A673 (cell line): ENCODE data around the gene PSTPIP1. TPM values are rescaled to one million over a fixed set of nuclear protein-coding genes. Genes with fewer than 3 reads are reported as not detected.

ENCODE experiments used
- BruUV-seq: library from RNA; stranded (reverse); fragments of 400-500 nt; replicated peaks from 2 replicates; lab custom pipeline; 2021; lab: Mats Ljungman, UMichigan
- CTCF ChIA-PET: fragments of 300-600 bp; sonication (Branson Sonifier 250); formaldehyde crosslinking; loops from one replicate; lab custom pipeline; 2022; ENCODE audit warnings: antibody characterized with exemption; lab: Charles Lee
- POLR2A ChIA-PET: fragments of 300-600 bp; sonication (Branson Sonifier 250); formaldehyde crosslinking; loops from one replicate; lab custom pipeline; 2022; ENCODE audit warnings: antibody characterized with exemption; ENCODE audit not compliant: low non-redundant PET; lab: Charles Lee
- DNase-seq: peaks from one replicate; pipeline ENCODE4 v3.0.0-alpha.2; 2015; ENCODE audit warnings: low spot score
- H3K27ac ChIP-seq: fragments of 200-600 bp; sonication (generic); 2 replicates; pipeline ENCODE4 v1.5.1; 2016; ENCODE audit warnings: mixed run types, low read depth, mild to moderate bottlenecking, mixed read lengths, antibody characterized with exemption, low read length; ENCODE audit not compliant: poor library complexity, severe bottlenecking
- H3K27me3 ChIP-seq: fragments of 200-600 bp; sonication (generic); replicated peaks from 2 replicates; pipeline ENCODE4 v1.6.1; 2017; ENCODE audit warnings: mixed run types, low read depth, mild to moderate bottlenecking, mixed read lengths, antibody characterized with exemption, low read length; ENCODE audit not compliant: insufficient read depth, poor library complexity
- H3K36me3 ChIP-seq: fragments of 200-600 bp; sonication (generic); 2 replicates; pipeline ENCODE4 v1.6.1; 2016; ENCODE audit warnings: mixed run types, mild to moderate bottlenecking, mixed read lengths, antibody characterized with exemption, low read length; ENCODE audit not compliant: insufficient read depth, poor library complexity, severe bottlenecking
- H3K4me1 ChIP-seq: fragments of 200-600 bp; sonication (generic); 2 replicates; pipeline ENCODE4 v1.6.1; 2017; ENCODE audit warnings: mixed run types, mild to moderate bottlenecking, mixed read lengths, antibody characterized with exemption, low read length; ENCODE audit not compliant: insufficient read depth, poor library complexity, severe bottlenecking
- H3K4me3 ChIP-seq: fragments of 200-600 bp; sonication (generic); 2 replicates; pipeline ENCODE4 v1.5.1; 2016; ENCODE audit warnings: low read depth, mixed run types, mild to moderate bottlenecking, mixed read lengths, low read length; ENCODE audit not compliant: poor library complexity, severe bottlenecking
- H3K9me3 ChIP-seq: fragments of 200-600 bp; sonication (generic); 2 replicates; pipeline ENCODE4 v1.6.1; 2016; ENCODE audit warnings: mixed run types, low read depth, mild to moderate bottlenecking, mixed read lengths, antibody characterized with exemption, low read length; ENCODE audit not compliant: poor library complexity, severe bottlenecking
- CTCF ChIP-seq: fragments of 300-800, 200-600 bp; sonication (generic); conservative IDR thresholded peaks from 2 replicates; pipeline ENCODE4 v1.5.1; 2017; ENCODE audit warnings: low read depth, mild to moderate bottlenecking, antibody characterized with exemption, low read length, moderate library complexity, mixed read lengths
- EZH2 ChIP-seq: fragments of 200-600 bp; sonication (generic); IDR thresholded peaks from 2 replicates; pipeline ENCODE4 v1.6.1; 2017; ENCODE audit warnings: borderline replicate concordance, low read depth, mild to moderate bottlenecking, mixed read lengths, antibody characterized with exemption, low read length; ENCODE audit not compliant: poor library complexity, severe bottlenecking
- intact Hi-C: fragments of 100-400 bp; cut with micrococcal nuclease; formaldehyde crosslinking; loops from one replicate; pipeline ENCODE4 v1.10.0; 2022; ENCODE audit not compliant: unreplicated experiment
- total RNA-seq: library from RNA; stranded (reverse); gene quantifications from 2 replicates; pipeline ENCODE4 v1.2.3, GENCODE V29; 2021

The PSTPIP1 gene
- total RNA-seq, 1 experiment from 2014 or later: not detected

GRCh38 chr15:76972389-76973361 lies 22.3 kb upstream of the PSTPIP1 start:
- no peak for DNase-seq
- no peaks in the 10 kb centered on the region for H3K9me3 ChIP-seq
- no TSS peak for BruUV-seq
- H3K27ac ChIP-seq: no peak overlapping the region
- TF ChIP-seq EZH2 (no peak), CTCF (no peak)
- no peak overlapping the region for H3K4me3 ChIP-seq
- no peaks in the 10 kb centered on the region for H3K36me3 ChIP-seq
- CTCF ChIA-PET: interaction anchor here (0.8 kb wide), 1 partner anchor 58 kb away, joined by 3 read pairs; no protein-coding TSS in a partner anchor
- H3K27me3 ChIP-seq: no peaks in the 10 kb centered on the region
- H3K4me1 ChIP-seq: no peaks in the 10 kb centered on the region
- POLR2A ChIA-PET: no interaction called here
- intact Hi-C loops: no loop called here

DNA sequence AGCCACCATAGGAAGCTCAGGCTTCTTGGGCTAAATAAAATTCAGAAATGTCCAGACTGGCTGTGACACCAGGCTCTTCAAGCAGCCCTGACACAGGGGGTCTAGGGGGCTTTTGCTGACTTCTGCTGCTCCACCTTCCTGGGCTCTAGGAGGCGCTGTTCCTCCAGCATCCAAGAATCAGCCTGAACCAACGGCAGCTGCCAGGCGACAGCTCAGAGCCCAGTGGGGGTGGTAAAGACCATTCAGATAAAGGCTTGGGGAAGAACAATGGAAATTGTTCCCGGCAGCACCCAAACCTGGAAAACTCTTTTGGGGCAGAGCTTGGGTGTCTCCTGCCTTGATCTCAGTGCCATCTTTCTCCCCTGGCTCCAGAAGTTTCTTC lies 21.6 kb upstream of the PSTPIP1 start:
- no peaks in the 10 kb centered on the region for H3K36me3 ChIP-seq
- TF ChIP-seq EZH2: no peak
- TF ChIP-seq CTCF: peak; percentile 70
- no peaks in the 10 kb centered on the region for H3K4me1 ChIP-seq
- intact Hi-C loops: no loop called here
- BruUV-seq: no TSS peak
- H3K9me3 ChIP-seq: no peaks in the 10 kb centered on the region
- DNase-seq: peak; percentile 59
- no peaks in the 10 kb centered on the region for H3K27me3 ChIP-seq
- POLR2A ChIA-PET: no interaction called here
- CTCF ChIA-PET: interaction anchor here (0.6 to 0.8 kb wide), 2 partner anchors 43 to 57 kb away, joined by 3 read pairs; no protein-coding TSS in a partner anchor
- no peak overlapping the region for H3K27ac ChIP-seq
- H3K4me3 ChIP-seq: no peak overlapping the region

- intact Hi-C loops: no loop called here
- H3K4me3 ChIP-seq: no peak overlapping the region
- no peaks in the 10 kb centered on the region for H3K27me3 ChIP-seq
- H3K36me3 ChIP-seq: no peaks in the 10 kb centered on the region
- H3K4me1 ChIP-seq: no peaks in the 10 kb centered on the region
- DNase-seq: no peak
- no TSS peak for BruUV-seq
- TF ChIP-seq CTCF (no peak), EZH2 (no peak)
- ChIA-PET CTCF (interaction anchor here (0.6 kb wide), 1 partner anchor 44 kb away, joined by 3 read pairs; no protein-coding TSS in a partner anchor), POLR2A (no interaction called here)
- no peaks in the 10 kb centered on the region for H3K9me3 ChIP-seq
- no peak overlapping the region for H3K27ac ChIP-seq
These were observed 21.0 kb upstream of the PSTPIP1 start for GRCh38 chr15:76973906-76974305.
